HepG2 (cell line): ENCODE data around the gene MLX. TPM values are rescaled to one million over a fixed set of nuclear protein-coding genes. Genes with fewer than 3 reads are reported as not detected.

Source experiments
- ATF7-NPFF ChIP-seq: sonication (generic); formaldehyde crosslinking; IDR thresholded peaks from 2 replicates; pipeline ENCODE4 v1.8.1; 2023; ENCODE audit warnings: mild to moderate bottlenecking, low read depth, missing genetic modification reagents, moderate library complexity
- ATRX ChIP-seq: sonication (generic); formaldehyde crosslinking; IDR thresholded peaks from 2 replicates; pipeline ENCODE4 v1.4.0; 2020; ENCODE audit warnings: missing genetic modification reagents, borderline replicate concordance
- EED ChIP-seq: sonication (generic); formaldehyde crosslinking; IDR thresholded peaks from 2 replicates; pipeline ENCODE4 v1.5.0; 2020; ENCODE audit warnings: mild to moderate bottlenecking, missing genetic modification reagents
- FOSL1 ChIP-seq: sonication (generic); formaldehyde crosslinking; IDR thresholded peaks from 2 replicates; pipeline ENCODE4 v1.9.0; 2021; ENCODE audit warnings: missing genetic modification reagents, borderline replicate concordance
- HHEX ChIP-seq: IDR thresholded peaks from 2 replicates; pipeline ENCODE4 v1.6.1; 2016; ENCODE audit warnings: control low read depth
- HNRNPUL1 ChIP-seq: fragments of 200-400 bp; formaldehyde crosslinking; IDR thresholded peaks from 2 replicates; pipeline ENCODE4 v1.6.1; 2017; ENCODE audit warnings: low read depth, mild to moderate bottlenecking, low read length, moderate library complexity
- IRX3 ChIP-seq: sonication (generic); formaldehyde crosslinking; IDR thresholded peaks from 2 replicates; pipeline ENCODE4 v1.8.1; 2023; ENCODE audit warnings: mild to moderate bottlenecking, low read depth, missing genetic modification reagents, borderline replicate concordance
- ISX ChIP-seq: sonication (generic); formaldehyde crosslinking; conservative IDR thresholded peaks from 2 replicates; pipeline ENCODE4 v1.5.0; 2020; ENCODE audit warnings: missing genetic modification reagents
- JDP2 ChIP-seq: sonication (generic); formaldehyde crosslinking; IDR thresholded peaks from 2 replicates; pipeline ENCODE4 v1.8.1; 2022; ENCODE audit warnings: missing genetic modification reagents, borderline replicate concordance
- JUN ChIP-seq: sonication (generic); formaldehyde crosslinking; IDR thresholded peaks from 2 replicates; pipeline ENCODE4 v1.4.0; 2020; ENCODE audit warnings: mild to moderate bottlenecking, missing genetic modification reagents
- KDM6A ChIP-seq: IDR thresholded peaks from 2 replicates; pipeline ENCODE4 v1.6.1; 2016; ENCODE audit warnings: low read depth
- NBN ChIP-seq: fragments of 450-650 bp; conservative IDR thresholded peaks from 2 replicates; pipeline ENCODE4 v1.6.1; 2017
- NRL ChIP-seq: sonication (generic); formaldehyde crosslinking; IDR thresholded peaks from 2 replicates; pipeline ENCODE4 v1.5.0; 2020; ENCODE audit warnings: missing genetic modification reagents, mild to moderate bottlenecking, moderate library complexity, borderline replicate concordance
- PCBP1 ChIP-seq: fragments of 200-400 bp; formaldehyde crosslinking; IDR thresholded peaks from 2 replicates; pipeline ENCODE4 v1.6.1; 2017; ENCODE audit warnings: mild to moderate bottlenecking, low read depth, low read length, borderline replicate concordance
- REPIN1 ChIP-seq: sonication (generic); formaldehyde crosslinking; IDR thresholded peaks from 2 replicates; pipeline ENCODE4 v1.8.0; 2022; ENCODE audit warnings: missing genetic modification reagents, low read depth, mild to moderate bottlenecking, borderline replicate concordance
- SP1 ChIP-seq, 2 experiments: fragments of 450-650 bp in 1 of 2; sonication (generic) in 1 of 2; formaldehyde crosslinking in 1 of 2; IDR thresholded peaks; 2 replicates each; pipeline versions ENCODE4 v1.4.0 to v1.6.1; 2016 to 2020; ENCODE audit warnings: missing genetic modification reagents in 1 of 2
- SPEN ChIP-seq: sonication (generic); formaldehyde crosslinking; IDR thresholded peaks from 2 replicates; pipeline ENCODE4 v1.5.1; 2020; ENCODE audit warnings: low read depth, mild to moderate bottlenecking, missing genetic modification reagents
- SRSF4 ChIP-seq: fragments of 200-400 bp; formaldehyde crosslinking; IDR thresholded peaks from one replicate; pipeline ENCODE4 v1.6.1; 2018; ENCODE audit warnings: mild to moderate bottlenecking, low read depth, low read length, moderate library complexity; ENCODE audit not compliant: poor library complexity, severe bottlenecking
- ZFP1 ChIP-seq: IDR thresholded peaks from 2 replicates; pipeline ENCODE4 v1.6.1; 2016
- ZNF292 ChIP-seq: sonication (generic); formaldehyde crosslinking; IDR thresholded peaks from 2 replicates; pipeline ENCODE4 v1.8.1; 2022; ENCODE audit warnings: mild to moderate bottlenecking, low read depth, missing genetic modification reagents, borderline replicate concordance
- ZNF460 ChIP-seq: sonication (generic); formaldehyde crosslinking; IDR thresholded peaks from 2 replicates; pipeline ENCODE4 v1.5.1; 2020; ENCODE audit warnings: missing genetic modification reagents, mild to moderate bottlenecking, borderline replicate concordance
- ZNF605 ChIP-seq: sonication (generic); formaldehyde crosslinking; IDR thresholded peaks from 2 replicates; pipeline ENCODE4 v1.8.0; 2022; ENCODE audit warnings: mild to moderate bottlenecking, missing genetic modification reagents
- ZNF670 ChIP-seq: sonication (generic); formaldehyde crosslinking; IDR thresholded peaks from 2 replicates; pipeline ENCODE4 v1.8.0; 2022; ENCODE audit warnings: mild to moderate bottlenecking, missing genetic modification reagents, borderline replicate concordance
- ZNF782 ChIP-seq: sonication (generic); formaldehyde crosslinking; IDR thresholded peaks from 2 replicates; pipeline ENCODE4 v1.4.0; 2020; ENCODE audit warnings: missing genetic modification reagents, mild to moderate bottlenecking, borderline replicate concordance
- polyA plus RNA-seq, 8 experiments: library from polyadenylated mRNA; depleted of rRNA in 3 of 8; stranded (reverse) in 7 of 8; unstranded in 1 of 8; fragments of >200 nt; fragmentation: Illumina TruSeq in 4 of 8; extraction: Trizol in 4 of 8; gene quantifications; 2 replicates each; pipeline versions ENCODE4 v1.2.1 to v1.2.3, GENCODE V29; 2011 to 2016; ENCODE audit warnings: low read depth in 4 of 8, missing spikeins in 1 of 8, mixed read lengths in 1 of 8; ENCODE audit not compliant: insufficient read depth in 1 of 8
- total RNA-seq, 5 experiments: library from RNA; depleted of rRNA; stranded (reverse); fragments of >200 nt; fragmentation: Illumina TruSeq; extraction: Trizol; gene quantifications; 2 replicates each; pipeline ENCODE4 v1.2.3, GENCODE V29; 2016; ENCODE audit warnings: low read depth in 1 of 5
- TF ChIP-seq, protein P1 (sequence below): sonication (generic); formaldehyde crosslinking; IDR thresholded peaks from 2 replicates; pipeline ENCODE4 v1.8.0; 2022; ENCODE audit warnings: missing genetic modification reagents, mild to moderate bottlenecking, moderate library complexity, borderline replicate concordance
- TF ChIP-seq, protein P2 (sequence below): sonication (generic); formaldehyde crosslinking; IDR thresholded peaks from 2 replicates; pipeline ENCODE4 v1.4.0; 2020; ENCODE audit warnings: missing genetic modification reagents
- TF ChIP-seq, protein P3 (sequence below): sonication (generic); formaldehyde crosslinking; IDR thresholded peaks from 2 replicates; pipeline ENCODE4 v1.4.0; 2020; ENCODE audit warnings: missing genetic modification reagents

The MLX gene
- total and polyA plus RNA-seq, 2 of the 13 experiments (the other 11 are each of a cell fraction or from before 2014, with no cell fraction given) = 38.9 to 74.4 TPM

DNA sequence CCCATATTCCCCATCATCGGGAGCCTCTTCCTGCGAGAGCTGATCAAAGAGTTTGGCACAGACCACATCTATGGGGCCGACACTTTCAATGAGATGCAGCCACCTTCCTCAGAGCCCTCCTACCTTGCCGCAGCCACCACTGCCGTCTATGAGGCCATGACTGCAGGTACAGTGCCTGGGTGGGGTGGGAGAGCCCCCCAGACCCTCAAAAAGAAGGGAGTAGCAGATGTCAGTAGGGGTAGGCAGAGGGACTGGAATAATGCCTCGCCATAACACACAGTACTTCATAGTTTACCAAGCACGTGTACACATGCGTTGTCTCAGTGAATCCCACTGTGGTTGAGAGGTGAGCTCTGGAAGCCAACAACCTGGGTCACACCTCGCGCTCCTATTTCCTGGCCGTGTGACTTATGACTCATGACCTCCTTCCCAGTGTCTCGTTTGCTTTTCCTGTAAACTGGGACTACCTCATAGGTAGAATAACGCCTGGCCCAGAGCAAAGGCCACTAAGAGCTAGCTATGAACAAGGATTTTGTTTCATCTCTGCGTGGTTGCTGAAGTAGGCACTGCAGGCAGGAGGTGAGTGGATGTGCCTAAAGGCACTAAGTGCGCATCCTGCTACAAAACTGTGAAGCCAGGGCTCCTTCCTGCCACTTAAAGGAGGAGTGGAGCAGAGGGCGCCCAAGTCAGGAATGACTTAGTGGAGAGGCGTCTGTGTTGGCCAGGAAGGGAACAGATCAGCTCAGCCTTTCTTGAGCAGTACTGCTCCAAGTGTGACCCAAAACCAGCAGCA lies 25.7 kb upstream of the MLX start (continued):
- no peak for TF ChIP-seq HHEX (CRISPR knock-in tag)
- no peak; the same call in 1 of the 2 replicates for TF ChIP-seq ZNF670 (CRISPR knock-in tag)
- TF ChIP-seq EED = peak; percentile 55; the same call in 1 of the 2 replicates
- no peak for TF ChIP-seq NBN
- TF ChIP-seq SPEN = peak; percentile 85
- no peak for TF ChIP-seq JDP2 (CRISPR knock-in tag)
- no peak for TF ChIP-seq ZNF782 (CRISPR knock-in tag)
- no peak; the same call in 1 of the 2 replicates for TF ChIP-seq ZFP1
- TF ChIP-seq, protein P1, sequence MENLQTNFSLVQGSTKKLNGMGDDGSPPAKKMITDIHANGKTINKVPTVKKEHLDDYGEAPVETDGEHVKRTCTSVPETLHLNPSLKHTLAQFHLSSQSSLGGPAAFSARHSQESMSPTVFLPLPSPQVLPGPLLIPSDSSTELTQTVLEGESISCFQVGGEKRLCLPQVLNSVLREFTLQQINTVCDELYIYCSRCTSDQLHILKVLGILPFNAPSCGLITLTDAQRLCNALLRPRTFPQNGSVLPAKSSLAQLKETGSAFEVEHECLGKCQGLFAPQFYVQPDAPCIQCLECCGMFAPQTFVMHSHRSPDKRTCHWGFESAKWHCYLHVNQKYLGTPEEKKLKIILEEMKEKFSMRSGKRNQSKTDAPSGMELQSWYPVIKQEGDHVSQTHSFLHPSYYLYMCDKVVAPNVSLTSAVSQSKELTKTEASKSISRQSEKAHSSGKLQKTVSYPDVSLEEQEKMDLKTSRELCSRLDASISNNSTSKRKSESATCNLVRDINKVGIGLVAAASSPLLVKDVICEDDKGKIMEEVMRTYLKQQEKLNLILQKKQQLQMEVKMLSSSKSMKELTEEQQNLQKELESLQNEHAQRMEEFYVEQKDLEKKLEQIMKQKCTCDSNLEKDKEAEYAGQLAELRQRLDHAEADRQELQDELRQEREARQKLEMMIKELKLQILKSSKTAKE (CRISPR knock-in tag) = peak; percentile 81
- TF ChIP-seq SP1 (IDR thresholded peaks at IDR 0.05) = no peak
- TF ChIP-seq SP1 (CRISPR knock-in tag; IDR thresholded peaks at IDR 0.05) = peak; percentile 15; the same call in 1 of the 2 replicates
- TF ChIP-seq ATF7-NPFF (CRISPR knock-in tag) = no peak
- TF ChIP-seq, protein P2, sequence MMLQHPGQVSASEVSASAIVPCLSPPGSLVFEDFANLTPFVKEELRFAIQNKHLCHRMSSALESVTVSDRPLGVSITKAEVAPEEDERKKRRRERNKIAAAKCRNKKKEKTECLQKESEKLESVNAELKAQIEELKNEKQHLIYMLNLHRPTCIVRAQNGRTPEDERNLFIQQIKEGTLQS (CRISPR knock-in tag) = peak; percentile 88
- TF ChIP-seq KDM6A = peak; percentile 75; the same call in 1 of the 2 replicates
- no peak for TF ChIP-seq PCBP1
- TF ChIP-seq JUN = peak; percentile 91
- TF ChIP-seq REPIN1 = peak; percentile 33; the same call in 1 of the 2 replicates
- no peak for TF ChIP-seq ISX (CRISPR knock-in tag)
- no peak for TF ChIP-seq IRX3 (CRISPR knock-in tag)
- TF ChIP-seq ZNF292 (CRISPR knock-in tag) = no peak
- no peak for TF ChIP-seq ZNF460 (CRISPR knock-in tag)
- no peak for TF ChIP-seq SRSF4
- peak; percentile 87 for TF ChIP-seq FOSL1
- TF ChIP-seq ATRX = no peak
- peak; percentile 75 for TF ChIP-seq NRL (CRISPR knock-in tag)
- no peak for TF ChIP-seq HNRNPUL1
- TF ChIP-seq, protein P3, sequence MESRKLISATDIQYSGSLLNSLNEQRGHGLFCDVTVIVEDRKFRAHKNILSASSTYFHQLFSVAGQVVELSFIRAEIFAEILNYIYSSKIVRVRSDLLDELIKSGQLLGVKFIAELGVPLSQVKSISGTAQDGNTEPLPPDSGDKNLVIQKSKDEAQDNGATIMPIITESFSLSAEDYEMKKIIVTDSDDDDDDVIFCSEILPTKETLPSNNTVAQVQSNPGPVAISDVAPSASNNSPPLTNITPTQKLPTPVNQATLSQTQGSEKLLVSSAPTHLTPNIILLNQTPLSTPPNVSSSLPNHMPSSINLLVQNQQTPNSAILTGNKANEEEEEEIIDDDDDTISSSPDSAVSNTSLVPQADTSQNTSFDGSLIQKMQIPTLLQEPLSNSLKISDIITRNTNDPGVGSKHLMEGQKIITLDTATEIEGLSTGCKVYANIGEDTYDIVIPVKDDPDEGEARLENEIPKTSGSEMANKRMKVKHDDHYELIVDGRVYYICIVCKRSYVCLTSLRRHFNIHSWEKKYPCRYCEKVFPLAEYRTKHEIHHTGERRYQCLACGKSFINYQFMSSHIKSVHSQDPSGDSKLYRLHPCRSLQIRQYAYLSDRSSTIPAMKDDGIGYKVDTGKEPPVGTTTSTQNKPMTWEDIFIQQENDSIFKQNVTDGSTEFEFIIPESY (CRISPR knock-in tag) = peak; percentile 85
- peak; percentile 93 for TF ChIP-seq ZNF605
